ENCODE data around the gene SLC9A3. TPM values are rescaled to one million over a fixed set of nuclear protein-coding genes. Genes with fewer than 3 reads are reported as not detected.

SLC9A3 gene
- total RNA-seq, 1 donor from 2014 or later, result 1.4 TPM

GRCh38 chr5:458547-459353 lies 65.5 kb downstream of the SLC9A3 start:
- DNase-seq, result no peak

DNA sequence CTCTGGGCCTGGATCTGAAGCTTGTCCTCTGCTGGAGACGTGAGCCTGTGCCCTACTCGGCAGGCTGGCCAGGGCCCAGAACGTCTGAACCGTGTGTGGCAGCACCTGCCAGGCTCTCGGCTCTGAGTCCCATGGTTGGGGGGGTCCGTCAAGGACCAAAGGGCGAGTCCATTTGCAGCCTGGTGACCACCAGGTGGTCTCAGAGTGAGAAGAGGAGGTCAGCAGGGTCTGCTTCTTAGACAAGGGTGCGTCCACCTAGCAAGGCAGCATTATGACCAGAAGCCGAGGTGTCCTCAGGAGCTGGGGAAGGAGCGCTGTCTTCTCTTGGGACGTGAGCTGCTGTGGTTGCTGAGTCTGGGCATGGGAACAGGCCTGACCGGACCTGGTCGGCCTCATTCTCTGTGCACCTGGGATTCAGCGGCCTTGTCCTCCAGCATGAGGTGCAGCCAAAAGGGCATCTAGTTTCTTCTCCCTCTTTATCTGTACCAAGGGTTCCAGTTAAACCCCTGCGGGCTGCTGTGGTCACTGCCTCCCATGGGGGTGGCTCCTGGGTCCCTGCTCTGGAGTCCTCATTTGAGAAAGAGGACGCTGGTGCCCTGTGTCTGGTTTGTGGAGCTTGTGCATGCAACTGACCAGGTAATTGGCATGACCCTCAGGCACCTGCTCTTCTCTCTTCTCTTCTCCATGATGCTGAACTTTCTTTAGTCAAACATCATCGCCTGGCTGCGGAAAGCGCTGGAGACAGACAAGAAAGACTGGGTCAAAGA lies 66.9 kb downstream of the SLC9A3 start:
- no peak for DNase-seq

DNA sequence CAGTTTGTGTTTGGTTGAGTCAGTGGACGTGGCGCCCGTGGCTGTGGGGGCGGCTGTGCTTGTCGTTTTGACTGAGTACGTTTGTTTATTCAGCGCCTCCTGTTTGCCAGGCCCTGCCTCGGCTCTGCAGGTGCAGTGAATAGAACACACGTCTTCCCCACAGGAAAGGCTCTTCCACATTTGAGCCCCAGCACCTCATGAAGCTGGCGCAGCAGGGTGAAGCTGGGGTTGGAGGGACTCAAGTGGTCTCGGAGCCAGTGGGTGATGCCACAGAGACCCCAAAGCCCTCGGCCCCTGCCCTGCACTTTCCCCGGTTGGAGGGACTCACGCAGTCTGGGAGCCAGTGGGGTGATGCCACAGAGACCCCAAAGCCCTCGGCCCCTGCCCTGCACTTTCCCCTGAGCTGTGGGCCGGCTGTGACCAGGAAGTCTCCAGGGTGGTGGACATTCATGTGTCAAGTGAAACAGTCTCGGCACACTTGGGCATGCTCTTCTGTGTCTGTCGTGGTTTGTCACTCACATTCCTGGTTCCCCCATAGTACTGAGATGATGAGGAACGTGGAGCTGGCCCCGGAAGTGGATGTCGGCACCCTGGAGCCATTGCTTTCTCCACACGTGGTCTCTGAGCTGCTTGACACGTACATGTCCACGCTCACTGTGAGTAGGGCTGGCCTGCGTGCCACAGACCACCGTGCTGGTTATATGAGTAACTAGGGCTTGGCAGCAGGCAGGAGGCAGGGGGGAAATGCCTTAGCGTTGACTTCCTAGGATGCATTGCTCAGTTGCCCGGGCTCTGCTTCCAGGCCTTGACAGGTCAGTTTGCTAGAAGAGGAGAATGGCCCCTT lies 67.7 kb downstream of the SLC9A3 start:
- no peak for DNase-seq

DNA sequence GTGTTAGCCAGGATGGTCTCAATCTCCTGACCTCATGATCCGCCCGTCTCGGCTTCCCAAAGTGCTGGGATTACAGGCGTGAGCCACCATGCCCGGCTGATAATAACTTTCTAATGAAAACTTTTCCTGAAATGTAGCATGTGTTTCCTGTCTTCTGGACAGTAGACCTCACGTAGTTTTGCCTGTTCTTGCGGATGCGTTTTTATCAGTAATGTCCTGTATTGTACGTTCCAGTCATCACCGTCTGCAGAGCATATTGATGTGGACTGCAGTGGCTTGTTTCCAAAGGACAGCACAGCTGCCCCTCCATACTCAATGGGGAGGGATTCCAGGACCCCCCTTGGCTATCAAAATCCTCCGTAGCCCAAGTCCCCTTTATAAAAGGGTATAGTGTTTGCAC lies 68.4 kb downstream of the SLC9A3 start:
- no peak for DNase-seq

DNA sequence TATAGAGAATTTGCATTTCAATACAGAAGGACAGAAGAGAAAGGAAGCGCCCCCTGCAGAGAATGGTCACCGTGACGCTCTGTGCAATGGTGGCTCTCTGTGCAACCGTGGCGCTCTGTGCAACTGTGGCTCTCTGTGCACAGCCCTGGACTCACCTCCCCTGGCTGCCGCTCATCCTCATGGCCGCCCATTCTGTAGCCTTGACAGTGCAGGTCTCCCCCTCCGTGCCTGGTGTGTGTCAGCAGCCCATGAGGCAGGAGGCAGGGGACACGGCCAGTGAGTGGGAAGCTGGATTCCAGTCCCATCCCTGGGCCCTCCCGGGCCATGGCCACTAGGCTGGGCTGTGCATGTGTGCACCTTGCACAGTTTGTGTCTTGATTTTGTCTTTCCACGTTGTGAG lies 69.3 kb downstream of the SLC9A3 start:
- DNase-seq, result no peak

- no peak for DNase-seq
Observed at GRCh38 chr5:453725-454481, 70.3 kb downstream of the SLC9A3 start.

- DNase-seq, result no peak
Observed at GRCh38 chr5:452978-453710, 71.1 kb downstream of the SLC9A3 start.

GRCh38 chr5:451587-452458 lies 72.4 kb downstream of the SLC9A3 start:
- no peak for DNase-seq

GRCh38 chr5:449151-449550 lies 75.1 kb downstream of the SLC9A3 start:
- no peak for DNase-seq

GRCh38 chr5:448766-449090 lies 75.5 kb downstream of the SLC9A3 start:
- no peak for DNase-seq

DNA sequence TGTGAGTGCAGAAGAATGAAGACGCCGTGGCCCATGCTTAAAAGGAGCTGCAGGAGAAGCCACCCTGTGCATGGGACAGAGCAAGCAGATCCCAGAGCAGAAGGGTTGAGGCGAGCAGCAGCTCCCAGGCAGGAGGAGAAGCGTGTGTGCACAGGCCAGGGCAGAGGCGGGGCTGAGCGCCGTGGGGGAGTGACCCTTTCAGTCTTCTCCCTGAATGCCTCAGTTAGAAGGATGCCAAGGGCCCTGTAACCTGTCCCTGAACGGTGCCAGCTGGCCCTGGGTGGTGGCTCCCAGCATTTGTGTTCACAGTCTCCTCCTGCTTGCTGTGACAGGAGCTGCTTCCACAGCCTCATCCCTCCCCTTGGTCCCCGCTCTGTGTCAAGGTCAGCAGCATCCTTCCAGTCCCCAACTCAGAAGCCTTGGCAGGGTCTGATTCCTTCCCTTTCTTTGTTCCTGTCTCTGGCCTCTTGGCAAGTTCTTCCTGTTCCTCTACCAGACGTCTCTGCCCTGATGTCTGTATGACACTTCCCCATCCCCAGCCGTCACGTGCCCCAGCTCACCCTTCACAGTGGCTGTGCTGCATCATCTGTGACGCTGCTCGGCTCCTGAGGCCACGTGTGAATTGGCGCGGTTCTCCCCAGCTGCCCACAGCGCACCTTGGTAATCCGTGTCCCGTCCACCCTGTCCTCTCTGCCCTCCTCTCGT lies 76.0 kb downstream of the SLC9A3 start:
- no peak for DNase-seq

- no peak for DNase-seq
Observed at GRCh38 chr5:447501-447900, 76.7 kb downstream of the SLC9A3 start.

DNA sequence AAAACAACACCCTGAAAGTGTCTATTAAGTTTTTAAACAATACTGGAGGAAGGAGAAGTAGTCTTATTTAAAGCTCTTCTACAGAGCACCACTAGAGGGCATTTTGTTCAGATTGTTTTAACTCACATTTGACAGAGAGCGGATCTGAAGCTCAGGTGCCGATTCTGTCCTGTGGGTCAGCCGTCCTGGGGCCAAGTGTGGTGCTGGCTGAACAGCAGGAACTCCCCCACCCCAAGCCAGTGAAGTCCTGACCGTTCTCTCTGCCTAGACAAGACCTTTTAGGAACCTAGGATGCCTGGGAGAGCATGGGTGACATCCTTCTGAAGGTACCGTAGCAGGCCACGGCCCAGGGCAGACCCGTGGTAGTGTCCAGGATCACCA lies 77.4 kb downstream of the SLC9A3 start:
- DNase-seq, result no peak

DNA sequence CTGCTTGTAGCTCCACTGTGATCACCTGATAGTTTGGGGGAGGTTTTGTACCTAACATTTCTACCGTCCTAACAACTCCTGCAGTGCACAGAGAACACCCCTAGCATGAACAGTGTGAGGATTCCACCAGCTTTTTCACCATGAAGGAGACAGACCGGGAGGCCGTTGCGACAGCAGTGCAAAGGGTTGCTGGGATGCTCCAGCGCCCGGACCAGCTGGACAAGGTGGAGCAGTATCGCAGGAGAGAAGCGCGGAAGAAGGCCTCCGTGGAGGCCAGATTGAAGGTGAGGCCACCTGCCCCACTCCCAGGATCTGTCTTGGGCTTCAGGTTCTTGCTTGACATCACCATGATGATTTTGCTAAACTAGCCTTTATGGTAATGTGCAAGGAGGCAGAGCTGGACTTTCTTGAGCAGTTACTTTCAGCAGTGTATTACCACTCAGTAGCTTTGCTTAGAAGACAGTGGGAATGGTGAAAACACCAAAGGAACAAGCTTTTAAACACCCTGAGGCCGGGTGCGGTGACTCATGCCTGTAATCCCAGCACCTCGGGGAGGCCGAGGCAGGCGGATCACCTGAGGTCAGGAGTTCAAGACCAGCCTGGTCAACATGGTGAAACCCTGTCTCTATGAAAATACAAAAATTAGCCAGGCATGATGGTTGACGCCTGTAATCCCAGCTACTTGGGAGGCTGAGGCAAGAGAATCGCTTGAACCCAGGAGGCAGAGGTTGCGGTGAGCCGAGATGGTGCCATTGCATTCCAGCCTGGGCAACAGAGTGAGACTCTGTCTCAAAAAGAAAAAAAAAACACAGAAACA lies 78.0 kb downstream of the SLC9A3 start:
- DNase-seq, result no peak

DNA sequence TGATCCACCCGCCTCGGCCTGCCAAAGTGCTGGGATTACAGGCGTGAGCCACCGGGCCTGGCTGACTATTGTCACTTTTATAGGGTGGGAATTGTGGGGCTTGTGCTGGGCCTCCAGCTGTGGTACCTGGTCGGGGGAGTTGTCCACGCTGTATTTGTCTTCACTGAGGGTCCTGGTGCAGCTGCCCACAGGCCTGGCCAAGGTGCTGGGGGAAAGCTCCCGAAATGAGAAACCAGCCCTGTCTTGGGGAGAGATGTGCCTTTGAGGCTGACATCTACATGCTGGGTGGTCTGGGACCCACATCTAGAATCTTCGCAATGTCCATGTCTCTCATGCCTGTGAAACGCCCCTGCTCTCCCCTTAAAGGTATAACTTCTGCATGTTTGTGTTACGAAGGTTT lies 78.7 kb downstream of the SLC9A3 start:
- DNase-seq, result no peak

DNA sequence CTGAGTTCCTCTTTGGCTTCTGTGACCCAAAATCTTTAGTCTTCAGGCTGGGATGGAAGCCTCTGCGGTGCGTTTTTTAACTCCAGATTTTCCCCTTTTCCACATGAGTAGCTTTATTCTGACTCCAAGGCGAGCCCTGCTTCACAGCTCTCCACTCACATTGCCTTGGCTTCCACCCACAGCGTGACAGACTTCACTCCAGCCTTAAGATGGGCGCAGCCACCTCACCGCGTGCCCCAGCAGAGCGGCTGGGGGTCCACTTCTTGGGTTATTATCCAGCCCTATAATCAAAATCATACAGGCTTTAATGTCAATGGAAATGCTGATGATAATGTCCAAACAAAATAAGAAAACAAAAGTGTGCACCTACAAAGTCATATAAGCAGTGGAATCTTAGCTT lies 80.0 kb downstream of the SLC9A3 start:
- no peak for DNase-seq

GRCh38 chr5:443239-444151 lies 80.8 kb downstream of the SLC9A3 start:
- DNase-seq, result no peak
